ENCODE data around the gene CCNB2.

DNA sequence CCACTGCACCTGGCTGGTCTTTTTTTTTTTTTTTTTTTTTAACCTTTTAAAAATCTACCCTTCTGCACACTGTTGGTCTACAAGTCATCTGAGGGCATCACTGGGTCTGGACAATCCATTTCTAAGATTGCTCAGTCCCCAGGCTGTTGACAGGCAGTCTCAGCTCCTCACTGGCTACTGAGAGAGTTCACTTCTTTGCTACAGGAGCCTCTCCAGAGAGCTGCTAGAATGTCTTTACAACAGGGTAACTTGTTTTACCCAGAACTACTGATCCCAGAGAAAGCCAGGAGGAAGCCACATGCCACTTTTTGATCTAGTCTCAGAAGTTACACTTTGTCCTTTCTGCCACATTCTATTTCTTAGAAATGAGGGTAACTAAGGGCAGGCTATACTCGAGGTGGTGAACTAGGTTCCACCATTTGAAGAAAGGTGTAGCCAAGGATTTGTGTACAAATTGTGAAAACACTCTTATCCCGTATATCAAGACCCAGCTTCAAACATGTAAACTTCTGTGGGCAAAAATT lies 5.7 kb upstream of the CCNB2 start:
- no peak for TF ChIP-seq POLR2AphosphoS5 (IDR thresholded peaks at IDR 0.05; ENCODE audit: borderline replicate concordance, low read depth, low read length)
- TF ChIP-seq EZH2 (IDR thresholded peaks at IDR 0.05) = no peak

Measured in SK-N-MC (cell line).